ENCODE measurements around the gene TAOK3. TPM values are rescaled to one million over a fixed set of nuclear protein-coding genes. Genes with fewer than 3 reads are reported as not detected.

TAOK3 gene
- total and polyA plus RNA-seq, 10 of the 15 experiments (the other 5 are each of a cell fraction or from before 2014, with no cell fraction given): 41.3 to 131 (median 57.8) TPM

GRCh38 chr12:118187751-118188435 is 184.8 kb downstream of the TAOK3 start:
- RAD21 ChIA-PET (ENCODE audit: unreplicated experiment): interaction anchor here (1.0 to 9.1 kb wide), 4 partner anchors 18 to 188 kb away, joined by 6 to 166 read pairs (median 37); partner anchors contain the start of genes SUDS3 and TAOK3
- H3K36me3 ChIP-seq (ENCODE audit: control insufficient read depth in 2 of 2, insufficient read depth in 2 of 2, low read length in 1 of 2): peaks cover 3 to 5% of the 10 kb centered on the region in 2 experiments; a peak in 3 of 4 replicates
- H3K79me2 ChIP-seq (ENCODE audit: control insufficient read depth, insufficient read depth, low read length): no peaks in the 10 kb centered on the region
- H3K4me1 ChIP-seq (ENCODE audit: control insufficient read depth, insufficient read depth, low read length): peaks cover 23% of the 10 kb centered on the region
- CTCF ChIA-PET: interaction anchor here (0.7 to 1.5 kb wide), 4 partner anchors 23 to 190 kb away, joined by 3 to 8 read pairs (median 4); partner anchors contain the start of gene SUDS3
- no peak for FAIRE-seq
- ATAC-seq: no peak
- in situ Hi-C loops (cut with MboI): no loop called here
- H2AFZ ChIP-seq (ENCODE audit: control insufficient read depth, low read depth, low read length): no peak overlapping the region
- DNase-seq (ENCODE audit: low read depth, low spot score): no peak
- SMC1A ChIA-PET (ENCODE audit: uncharacterized antibody, unreplicated experiment): interaction anchor here (0.7 to 1.6 kb wide), 3 partner anchors 16 to 313 kb away, joined by 3 to 8 read pairs (median 7); no protein-coding TSS in a partner anchor
- H3K27ac ChIP-seq (ENCODE audit: control insufficient read depth, insufficient read depth): no peak overlapping the region
- H3K4me3 ChIP-seq: no peak overlapping the region
- intact Hi-C loops (cut with micrococcal nuclease; ENCODE audit: unreplicated experiment): no loop called here
- POLR2A ChIA-PET: interaction anchor here (0.5 to 1.1 kb wide), 3 partner anchors 16 to 189 kb away, joined by 3 to 4 read pairs (median 4); partner anchors contain the start of genes SUDS3 and TAOK3
- WGBS (ENCODE audit: insufficient coverage, insufficient replicate concordance, low lambda C conversion rate, missing lambda C conversion rate): 74% methylated on average over 6 of the region's 6 CpGs
- no peak overlapping the region for H3K4me2 ChIP-seq (ENCODE audit: control insufficient read depth, insufficient read depth)
- H3K9me3 ChIP-seq (replicated peaks; ENCODE audit: control insufficient read depth, insufficient read depth, low read length): no peaks in the 10 kb centered on the region
- H3K27me3 ChIP-seq (replicated peaks in 1 of 2; ENCODE audit: control insufficient read depth in 2 of 2, insufficient read depth in 2 of 2, low read length in 1 of 2): no peaks in the 10 kb centered on the region
- no peaks in the 10 kb centered on the region for H4K20me1 ChIP-seq (ENCODE audit: control insufficient read depth, insufficient read depth)
- no TSS peak for BruUV-seq (replicated peaks)
- H3K9ac ChIP-seq (ENCODE audit: control insufficient read depth, insufficient read depth, low read length): no peak overlapping the region
- TF ChIP-seq MEF2B (IDR thresholded peaks at IDR 0.05; ENCODE audit: partially characterized antibody, poor library complexity, severe bottlenecking) (peak; percentile 34), CEBPB (IDR thresholded peaks at IDR 0.05; ENCODE audit: borderline replicate concordance in 1 of 2, low read depth in 2 of 2, low read length in 2 of 2) (no peak)
